Heart right ventricle (tissue), 16 donors: ENCODE results near the gene ZNF267. TPM values are rescaled to one million over a fixed set of nuclear protein-coding genes. Genes with fewer than 3 reads are reported as not detected.

Source experiments
- ATAC-seq, 8 donors: fragments of 200-7000 bp; cut with Tn5 transposase; one replicate each; pipeline ENCODE4 v1.9.1; 2020; ENCODE audit warnings: mild to moderate bottlenecking in 8 of 8, moderate library complexity in 8 of 8, moderate number of reproducible peaks in 1 of 8
- DNase-seq, 2 donors: peaks; one replicate each; pipeline ENCODE4 v3.0.0-alpha.2; 2020
- H3K27ac ChIP-seq, 10 donors: fragments of 200-600 bp; sonication (generic) in 2 of 10; one replicate each; pipeline versions ENCODE4 v1.5.0 to v1.8.0; 2020 to 2022; ENCODE audit warnings: mild to moderate bottlenecking in 3 of 10
- H3K27me3 ChIP-seq, 7 donors: fragments of 200-600 bp; one replicate each; pipeline ENCODE4 v1.8.0; 2021 to 2022; ENCODE audit warnings: mild to moderate bottlenecking in 2 of 7
- H3K36me3 ChIP-seq, 9 donors: fragments of 200-600 bp; sonication (generic) in 1 of 9; one replicate each; pipeline versions ENCODE4 v1.5.0 to v1.8.0; 2020 to 2022; ENCODE audit warnings: mild to moderate bottlenecking in 2 of 9
- H3K4me1 ChIP-seq, 9 donors: fragments of 200-600 bp; sonication (generic) in 1 of 9; one replicate each; pipeline versions ENCODE4 v1.5.0 to v1.8.0; 2020 to 2022; ENCODE audit warnings: mild to moderate bottlenecking in 4 of 9
- H3K4me3 ChIP-seq, 10 donors: fragments of 200-600 bp; sonication (generic) in 2 of 10; one replicate each; pipeline versions ENCODE4 v1.5.0 to v1.8.0; 2020 to 2022; ENCODE audit warnings: mild to moderate bottlenecking in 7 of 10, moderate library complexity in 2 of 10
- H3K9me3 ChIP-seq, 11 donors: fragments of 200-600 bp in 10 of 11; sonication (generic) in 2 of 11; one replicate each; pipeline versions ENCODE4 v1.5.0 to v1.8.0; 2013 to 2022; ENCODE audit warnings: mild to moderate bottlenecking in 2 of 11, control low read depth in 1 of 11, moderate library complexity in 1 of 11
- WGBS, 2 donors: extraction: QIAGEN DNeasy Blood & Tissue Kit; methylation state at CpG; one replicate each; pipeline ENCODE4 v1.1.7; 2013; ENCODE audit warnings: inconsistent platforms in 1 of 2; 5-methylcytosine and 5-hydroxymethylcytosine counted together
- intact Hi-C, 10 donors: fragments of 100-400 bp; cut with DNase I; formaldehyde crosslinking; loops; one replicate each; pipeline versions ENCODE4 v1.11.1 to v1.14.2; 2022
- polyA plus RNA-seq, 2 donors: library from polyadenylated mRNA; stranded (reverse); fragments of 200-250 nt; gene quantifications; one replicate each; pipeline ENCODE4 v1.2.3, GENCODE V29; 2013
- total RNA-seq, 10 donors: library from RNA; stranded (reverse); fragmentation: NEBNext Ultra II Directional in 3 of 10; extraction: Animal tissue kit (Norgen Biotek cat#: 25700) in 3 of 10; gene quantifications; one replicate each; pipeline versions ENCODE4 v1.2.1 to v1.2.4, GENCODE V29; 2021 to 2023
- TF ChIP-seq, protein P1 (sequence below), 9 donors: fragments of 200-600 bp; sonication (generic) in 2 of 9; IDR thresholded peaks; one replicate each; pipeline versions ENCODE4 v1.5.0 to v1.8.0; 2021 to 2022; ENCODE audit warnings: antibody characterized with exemption in 9 of 9, mild to moderate bottlenecking in 5 of 9, moderate library complexity in 1 of 9
- donor health status: Arrhythmogenic right ventricular cardiomyopathy.
- donor health status: ischemic (EF 13 %, LVEDD 7.1; RV severe dilation, severe dysfunction).
- donor health status: healthy with polysubstance abuse.
- donor health status: DM: no; HTN: yes; CAD: no.
- donor health status: DM: no; HTN: no; CAD: no.
- donor health status: ischemic (EF 25% LVEDD 6.9; RV normal size, moderate dysfunction).
- donor health status: ischemic (EF 25% LVEDD 5.7; RV mildly dilated, moderate dysfunction).
- donor health status: healthy.
- donor health status: DM: yes; HTN: yes; CAD: no.
- donor health status: Ischemic cardiomyopathy.
- donor health status: ischemic (EF 35%, LVEDD 5.7; RV mildly dilated, moderate dysfunction).
- donor health status: nonischemic (EF 11% LVEDD 7.7; RV severe dilation, severe dysfunction).
- donor health status: DM: yes; HTN: yes; CAD: no.
- donor health status: PGD.
- donor health status: ischemic (EF 29% LVEDD 5.4; RV normal size, mild dysfunction).
- donor health status: nonischemic (EF 23%, LVEDD 6.1; RV moderate dilation, normal function).

Gene ZNF267
- total and polyA plus RNA-seq, 12 donors, result 1.5 to 13.5 (median 5.4) TPM

DNA sequence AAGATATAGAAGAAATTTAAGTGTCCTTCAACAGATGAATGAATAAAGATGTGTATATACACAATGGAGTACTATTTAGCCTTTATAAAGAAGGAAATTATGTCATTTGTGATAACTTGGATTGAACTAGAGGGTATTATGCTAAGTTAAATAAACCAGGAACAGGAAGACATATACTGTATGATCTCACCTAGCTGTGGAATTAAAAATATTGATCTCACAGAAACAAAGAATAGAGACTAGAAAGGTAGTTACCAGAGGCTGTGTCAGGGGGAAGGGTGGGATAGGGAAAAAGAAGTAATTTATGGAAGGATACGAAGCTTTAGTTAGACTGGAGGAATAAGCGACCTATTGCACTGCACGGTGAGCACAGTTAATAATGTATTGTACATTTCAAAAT lies 5.4 kb upstream of the ZNF267 start:
- TF ChIP-seq, protein P1, sequence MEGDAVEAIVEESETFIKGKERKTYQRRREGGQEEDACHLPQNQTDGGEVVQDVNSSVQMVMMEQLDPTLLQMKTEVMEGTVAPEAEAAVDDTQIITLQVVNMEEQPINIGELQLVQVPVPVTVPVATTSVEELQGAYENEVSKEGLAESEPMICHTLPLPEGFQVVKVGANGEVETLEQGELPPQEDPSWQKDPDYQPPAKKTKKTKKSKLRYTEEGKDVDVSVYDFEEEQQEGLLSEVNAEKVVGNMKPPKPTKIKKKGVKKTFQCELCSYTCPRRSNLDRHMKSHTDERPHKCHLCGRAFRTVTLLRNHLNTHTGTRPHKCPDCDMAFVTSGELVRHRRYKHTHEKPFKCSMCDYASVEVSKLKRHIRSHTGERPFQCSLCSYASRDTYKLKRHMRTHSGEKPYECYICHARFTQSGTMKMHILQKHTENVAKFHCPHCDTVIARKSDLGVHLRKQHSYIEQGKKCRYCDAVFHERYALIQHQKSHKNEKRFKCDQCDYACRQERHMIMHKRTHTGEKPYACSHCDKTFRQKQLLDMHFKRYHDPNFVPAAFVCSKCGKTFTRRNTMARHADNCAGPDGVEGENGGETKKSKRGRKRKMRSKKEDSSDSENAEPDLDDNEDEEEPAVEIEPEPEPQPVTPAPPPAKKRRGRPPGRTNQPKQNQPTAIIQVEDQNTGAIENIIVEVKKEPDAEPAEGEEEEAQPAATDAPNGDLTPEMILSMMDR (IDR thresholded peaks at IDR 0.05), result no peak
- H3K4me3 ChIP-seq, result no peak overlapping the region
- intact Hi-C loops, result loop anchor here in 7 of 10 donors (2.0 to 10.0 kb wide), 8 partner anchors 363 to 883 kb away; partner anchors contain the start of genes HSD3B7 (in 5 of the 7), ARMC5 (in 2 of the 7) and RUSF1 (in 1 of the 7)
- ATAC-seq (no peak), DNase-seq (no peak)
- H3K9me3 ChIP-seq, result no peaks in the 10 kb centered on the region
- 23 to 24% methylated on average over 3 of the region's 3 CpGs for WGBS, 2 donors
- peaks cover 0 to 4% (median 0%) of the 10 kb centered on the region in 7 donors for H3K27me3 ChIP-seq
- peaks cover 0 to 33% (median 6%) of the 10 kb centered on the region in 9 donors for H3K4me1 ChIP-seq
- no peak overlapping the region for H3K27ac ChIP-seq
- no peaks in the 10 kb centered on the region for H3K36me3 ChIP-seq

DNA sequence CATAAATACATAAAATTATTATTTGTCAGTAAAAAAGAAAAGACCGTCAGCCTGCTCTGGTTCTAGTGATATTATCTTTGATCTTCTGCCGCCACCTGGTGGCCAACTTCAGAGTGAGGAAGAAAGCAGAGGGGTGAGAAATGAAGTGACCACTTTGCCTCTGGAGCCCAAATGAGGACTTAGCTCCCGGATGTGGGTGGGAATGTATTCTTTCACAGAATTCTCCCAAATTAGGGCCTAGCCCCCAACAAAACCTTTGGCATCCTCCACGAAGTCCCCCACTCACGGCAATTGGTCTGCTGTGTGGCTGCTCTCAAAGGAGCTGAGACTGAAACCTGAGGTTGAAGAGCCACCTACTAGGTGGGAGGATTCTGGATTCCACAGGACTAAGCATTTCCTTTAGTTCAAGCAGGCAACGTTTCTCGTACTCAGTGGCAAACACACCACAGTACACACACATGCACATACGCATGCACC lies 4.9 kb upstream of the ZNF267 start:
- H3K27ac ChIP-seq, result peak overlapping the region in 4 of 10 donors; percentile 0 to 93 (median 36)

DNA sequence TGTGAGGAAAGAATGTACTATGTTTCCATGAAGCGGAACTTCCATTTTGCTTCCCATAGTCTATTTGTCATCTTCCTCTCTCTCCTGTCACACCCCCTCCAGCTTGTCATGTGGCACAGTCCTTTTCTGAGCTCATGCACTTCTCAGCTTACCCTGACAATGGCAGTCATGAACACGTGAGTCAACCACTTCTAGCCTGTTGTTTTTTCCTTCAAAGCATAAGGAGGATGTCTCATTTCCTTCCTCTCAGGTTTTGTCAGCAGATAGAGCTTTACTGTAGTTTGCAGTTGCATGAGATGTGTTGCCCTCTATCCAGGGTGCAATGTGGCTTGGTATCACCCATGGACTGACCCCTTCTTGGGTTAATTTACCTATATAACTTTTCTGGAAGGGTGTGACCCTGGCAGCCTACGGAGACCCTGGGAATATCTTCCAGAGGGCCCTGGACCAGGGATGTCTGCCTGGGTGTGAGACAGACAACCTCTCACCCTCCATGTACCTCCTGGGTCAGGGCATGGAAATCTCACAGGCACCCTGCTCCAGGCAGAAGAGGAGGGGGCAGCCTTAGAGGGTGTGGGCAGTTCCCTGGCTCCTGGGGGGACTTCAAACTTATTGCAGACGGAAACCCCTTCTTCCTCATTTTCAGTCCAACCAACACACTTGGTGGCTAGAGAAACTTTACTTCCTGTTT lies 4.0 kb upstream of the ZNF267 start:
- Histone ChIP-seq H3K27me3 (no peaks in the 10 kb centered on the region), H3K4me3 (peak overlapping the region in 1 of 10 donors; percentile 14), H3K9me3 (no peaks in the 10 kb centered on the region), H3K36me3 (no peaks in the 10 kb centered on the region), H3K27ac (peak overlapping the region in 6 of 10 donors; percentile 21 to 93 (median 56)), H3K4me1 (peaks cover 0 to 38% (median 10%) of the 10 kb centered on the region in 9 donors)
- WGBS, 2 donors, result 40 to 43% methylated on average over 4 of the region's 4 CpGs
- ATAC-seq (peak; percentile 53 to 75 (median 62)), DNase-seq (peak in 1 of 2 donors; percentile 53)
- TF ChIP-seq, protein P1 (IDR thresholded peaks at IDR 0.05), result no peak
- intact Hi-C loops, result loop anchor here in 8 of 10 donors (2.0 to 10.0 kb wide), 12 partner anchors 155 to 915 kb away; partner anchors contain the start of genes HSD3B7 (in 7 of the 8), ARMC5 (in 3 of the 8), RUSF1 (in 1 of the 8) and SETD1A (in 1 of the 8)

More for the DNA sequence above, 4.9 kb upstream of the ZNF267 start:
- 13 to 18% methylated on average over 8 of the region's 8 CpGs for WGBS, 2 donors
- peaks cover 0 to 4% (median 0%) of the 10 kb centered on the region in 7 donors for H3K27me3 ChIP-seq
- intact Hi-C loops, result loop anchor here in 7 of 10 donors (2.0 to 10.0 kb wide), 8 partner anchors 364 to 884 kb away; partner anchors contain the start of genes HSD3B7 (in 5 of the 7), ARMC5 (in 2 of the 7) and RUSF1 (in 1 of the 7)
- peaks cover 0 to 36% (median 8%) of the 10 kb centered on the region in 9 donors for H3K4me1 ChIP-seq
- TF ChIP-seq, protein P1 (IDR thresholded peaks at IDR 0.05), result peak; percentile 74 to 91 (median 83)
- DNase-seq (peak; percentile 63 to 82), ATAC-seq (peak; percentile 38 to 78 (median 66))
- H3K4me3 ChIP-seq, result peak overlapping the region in 2 of 10 donors; percentile 20 to 22
- no peaks in the 10 kb centered on the region for H3K9me3 ChIP-seq
- H3K36me3 ChIP-seq, result no peaks in the 10 kb centered on the region

DNA sequence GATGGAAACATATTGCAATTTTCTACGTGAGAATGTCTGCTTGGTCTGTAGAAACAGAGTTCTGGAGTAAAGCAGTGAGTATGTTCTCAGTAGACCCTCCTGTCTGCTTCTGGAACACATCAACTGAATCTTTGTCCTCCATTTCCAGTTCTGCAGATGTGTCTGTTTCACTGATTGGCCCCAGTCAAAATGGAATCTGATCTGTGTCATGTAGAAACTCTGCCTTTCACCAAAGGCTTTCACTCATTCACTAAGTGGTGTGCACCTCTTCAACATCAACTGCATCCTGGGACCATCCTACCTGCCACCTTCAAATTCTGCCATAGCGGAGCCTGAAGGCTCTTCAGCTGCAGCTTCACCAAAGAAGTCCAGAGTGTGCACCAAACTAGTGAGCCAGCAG lies 2.8 kb upstream of the ZNF267 start:
- H3K9me3 ChIP-seq, result no peaks in the 10 kb centered on the region
- H3K4me1 ChIP-seq, result peaks cover 0 to 49% (median 19%) of the 10 kb centered on the region in 9 donors
- peak overlapping the region in 2 of 10 donors; percentile 56 to 93 for H3K27ac ChIP-seq
- no peaks in the 10 kb centered on the region for H3K27me3 ChIP-seq
- ATAC-seq (no peak), DNase-seq (no peak)
- intact Hi-C loops, result loop anchor here in 5 of 10 donors (5.0 to 10.0 kb wide), 6 partner anchors 156 to 916 kb away; partner anchors contain the start of genes HSD3B7 (in 2 of the 5), ARMC5 (in 1 of the 5) and SETD1A (in 1 of the 5)
- H3K4me3 ChIP-seq, result no peak overlapping the region
- peaks cover 0 to 5% (median 0%) of the 10 kb centered on the region in 9 donors for H3K36me3 ChIP-seq
- WGBS, 2 donors, result 57 to 82% methylated on average over 2 of the region's 2 CpGs
- TF ChIP-seq, protein P1 (IDR thresholded peaks at IDR 0.05), result no peak
